ENCODE results near the gene RCOR1.

The RCOR1 gene

GRCh38 chr14:102665621-102666020 lies 73.2 kb downstream of the RCOR1 start:
- POLR2A ChIA-PET = no interaction called here
- no peak for TF ChIP-seq CTCF (IDR thresholded peaks at IDR 0.05; ENCODE audit: insufficient read depth, low read length, missing control alignments)
- CTCF ChIA-PET = no interaction called here
- no peak overlapping the region for H3K4me3 ChIP-seq (ENCODE audit: low read depth, low read length)
- DNase-seq (ENCODE audit: low read depth, low spot score) = no peak

- no peak overlapping the region for H3K4me3 ChIP-seq (ENCODE audit: low read depth, low read length)
- ChIA-PET POLR2A (no interaction called here), CTCF (interaction anchor here (1.0 kb wide), 1 partner anchor 72 kb away, joined by 3 read pairs; no protein-coding TSS in a partner anchor)
- no peak for TF ChIP-seq CTCF (IDR thresholded peaks at IDR 0.05; ENCODE audit: insufficient read depth, low read length, missing control alignments)
- DNase-seq (ENCODE audit: low read depth, low spot score) = no peak
Observed at GRCh38 chr14:102666635-102667034, 74.2 kb downstream of the RCOR1 start.

GRCh38 chr14:102667703-102668102 lies 75.3 kb downstream of the RCOR1 start:
- H3K4me3 ChIP-seq (ENCODE audit: low read depth, low read length) = no peak overlapping the region
- POLR2A ChIA-PET = no interaction called here
- no peak for TF ChIP-seq CTCF (IDR thresholded peaks at IDR 0.05; ENCODE audit: insufficient read depth, low read length, missing control alignments)
- CTCF ChIA-PET = interaction anchor here (1.8 kb wide), 1 partner anchor 26 kb away, joined by 7 read pairs; no protein-coding TSS in a partner anchor
- DNase-seq (ENCODE audit: low read depth, low spot score) = no peak

GRCh38 chr14:102668291-102668873 lies 75.9 kb downstream of the RCOR1 start:
- no peak for DNase-seq (ENCODE audit: low read depth, low spot score)
- ChIA-PET CTCF (interaction anchor here (0.8 to 1.8 kb wide), 2 partner anchors 26 to 74 kb away, joined by 3 to 7 read pairs; no protein-coding TSS in a partner anchor), POLR2A (no interaction called here)
- no peak for TF ChIP-seq CTCF (IDR thresholded peaks at IDR 0.05; ENCODE audit: insufficient read depth, low read length, missing control alignments)
- H3K4me3 ChIP-seq (ENCODE audit: low read depth, low read length) = no peak overlapping the region

- POLR2A ChIA-PET = no interaction called here
- H3K4me3 ChIP-seq (ENCODE audit: low read depth, low read length) = no peak overlapping the region
- CTCF ChIA-PET = interaction anchor here (0.9 to 1.3 kb wide), 3 partner anchors 10 to 104 kb away, joined by 3 read pairs; no protein-coding TSS in a partner anchor
- no peak for TF ChIP-seq CTCF (IDR thresholded peaks at IDR 0.05; ENCODE audit: insufficient read depth, low read length, missing control alignments)
- DNase-seq (ENCODE audit: low read depth, low spot score) = no peak
Observed at GRCh38 chr14:102671410-102671809, 79.0 kb downstream of the RCOR1 start.

GRCh38 chr14:102672410-102672960 lies 80.0 kb downstream of the RCOR1 start:
- ChIA-PET POLR2A (no interaction called here), CTCF (interaction anchor here (0.9 to 1.3 kb wide), 3 partner anchors 9 to 103 kb away, joined by 3 read pairs; no protein-coding TSS in a partner anchor)
- TF ChIP-seq CTCF (IDR thresholded peaks at IDR 0.05; ENCODE audit: insufficient read depth, low read length, missing control alignments) = no peak
- no peak overlapping the region for H3K4me3 ChIP-seq (ENCODE audit: low read depth, low read length)
- DNase-seq (ENCODE audit: low read depth, low spot score) = no peak

Measured in AG04449 (cell line).